ENCODE results near the gene GPATCH4.
"Not testable (repeated sequence)": the region's sequence is repeated elsewhere in the genome, so short reads cannot be mapped to it uniquely, and the experiment has no call there.

Gene GPATCH4

DNA sequence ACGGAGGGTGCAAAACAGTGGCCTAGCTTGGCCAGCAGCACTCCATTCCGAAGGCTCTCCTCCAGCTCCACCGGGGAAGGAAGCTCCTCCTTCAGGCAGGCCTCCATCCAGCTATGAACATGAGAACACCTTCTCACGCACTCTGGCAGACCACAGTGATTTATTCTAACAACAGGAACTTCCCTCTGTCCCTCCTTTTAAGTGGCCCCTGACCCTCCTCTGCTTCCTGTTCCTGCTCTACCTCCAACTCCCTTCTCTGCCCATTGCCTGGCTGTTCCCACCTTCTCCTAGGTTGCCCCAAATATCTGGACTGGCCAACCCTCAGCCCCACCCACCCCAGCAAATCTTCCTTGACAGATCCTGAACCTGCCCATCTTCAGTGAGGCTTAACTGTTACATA, 34.8 kb downstream of the GPATCH4 start:
- Histone ChIP-seq H3K27ac (ENCODE audit: insufficient read depth, low read length, poor library complexity, severe bottlenecking) (no peak overlapping the region), H3K4me3 (ENCODE audit: insufficient read depth, low read depth, low read length, poor library complexity, severe bottlenecking) (no peak overlapping the region), H3K27me3 (replicated peaks; ENCODE audit: control insufficient read depth, insufficient read depth, low read length, poor library complexity, severe bottlenecking) (peaks cover 4% of the 10 kb centered on the region), H3K36me3 (ENCODE audit: control insufficient read depth, insufficient read depth, low read length) (no peaks in the 10 kb centered on the region), H3K9me3 (ENCODE audit: control insufficient read depth, low read length) (no peaks in the 10 kb centered on the region), H3K4me1 (ENCODE audit: control insufficient read depth, insufficient read depth, low read length, poor library complexity, severe bottlenecking) (no peaks in the 10 kb centered on the region)
- DNase-seq: no peak

DNA sequence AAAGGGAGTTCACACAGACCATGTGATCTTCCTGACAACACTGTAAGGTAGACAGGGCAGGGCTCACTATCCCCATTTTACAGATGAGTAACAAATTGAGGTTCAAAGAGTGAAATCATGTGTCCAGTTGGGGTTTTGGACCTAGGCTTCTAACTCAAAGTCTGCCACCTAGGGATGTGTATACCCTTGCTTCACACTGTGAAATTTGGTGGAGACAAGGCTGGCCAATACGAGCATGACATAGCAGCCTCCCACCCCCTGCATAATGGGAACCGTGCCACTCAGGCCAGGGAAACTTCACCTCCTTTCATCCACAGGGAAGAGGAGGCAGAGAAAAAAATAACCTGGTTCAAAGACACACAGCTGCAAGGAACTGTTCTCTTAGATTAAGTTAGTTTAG, 35.8 kb downstream of the GPATCH4 start:
- no peaks in the 10 kb centered on the region for H3K36me3 ChIP-seq (ENCODE audit: control insufficient read depth, insufficient read depth, low read length)
- H3K9me3 ChIP-seq (ENCODE audit: control insufficient read depth, low read length): no peaks in the 10 kb centered on the region
- H3K27me3 ChIP-seq (replicated peaks; ENCODE audit: control insufficient read depth, insufficient read depth, low read length, poor library complexity, severe bottlenecking): no peaks in the 10 kb centered on the region
- DNase-seq: no peak
- H3K4me1 ChIP-seq (ENCODE audit: control insufficient read depth, insufficient read depth, low read length, poor library complexity, severe bottlenecking): no peaks in the 10 kb centered on the region
- no peak overlapping the region for H3K4me3 ChIP-seq (ENCODE audit: insufficient read depth, low read depth, low read length, poor library complexity, severe bottlenecking)
- no peak overlapping the region for H3K27ac ChIP-seq (ENCODE audit: insufficient read depth, low read length, poor library complexity, severe bottlenecking)

GRCh38 chr1:156560585-156561163, 40.6 kb downstream of the GPATCH4 start:
- H3K36me3 ChIP-seq (ENCODE audit: control insufficient read depth, insufficient read depth, low read length): no peaks in the 10 kb centered on the region
- H3K4me3 ChIP-seq (ENCODE audit: insufficient read depth, low read depth, low read length, poor library complexity, severe bottlenecking): no peak overlapping the region
- no peaks in the 10 kb centered on the region for H3K27me3 ChIP-seq (replicated peaks; ENCODE audit: control insufficient read depth, insufficient read depth, low read length, poor library complexity, severe bottlenecking)
- no peaks in the 10 kb centered on the region for H3K4me1 ChIP-seq (ENCODE audit: control insufficient read depth, insufficient read depth, low read length, poor library complexity, severe bottlenecking)
- H3K9me3 ChIP-seq (ENCODE audit: control insufficient read depth, low read length): no peaks in the 10 kb centered on the region
- no peak for DNase-seq
- H3K27ac ChIP-seq (ENCODE audit: insufficient read depth, low read length, poor library complexity, severe bottlenecking): no peak overlapping the region

DNA sequence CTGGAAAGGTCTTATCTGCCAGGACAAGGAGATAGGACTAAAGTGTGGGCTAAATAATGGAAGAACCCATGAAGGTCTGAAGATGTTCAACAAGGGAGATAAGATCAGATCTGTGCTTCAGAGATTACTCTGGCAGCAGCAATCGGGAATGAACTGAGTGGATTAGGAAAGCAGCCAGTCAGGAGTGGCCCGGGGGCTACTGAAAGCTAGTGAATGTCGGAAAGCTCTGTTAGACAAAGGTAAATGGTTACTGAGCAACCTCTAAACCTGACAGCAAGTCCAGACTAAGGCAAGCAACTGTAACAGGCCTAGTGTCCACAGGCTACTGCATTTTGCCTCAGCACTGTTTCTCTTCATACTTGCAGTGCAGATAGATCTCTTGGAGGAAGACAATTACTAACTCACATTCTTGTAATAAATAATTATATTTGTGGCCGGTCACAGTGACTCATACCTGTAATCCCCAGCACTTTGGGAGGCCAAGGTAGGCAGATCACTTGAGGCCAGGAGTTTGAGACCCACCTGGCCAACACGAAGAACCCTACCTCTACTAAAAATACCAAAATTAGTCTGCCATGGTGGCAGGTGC, 41.4 kb downstream of the GPATCH4 start:
- H3K9me3 ChIP-seq (ENCODE audit: control insufficient read depth, low read length): no peaks in the 10 kb centered on the region
- DNase-seq: no peak
- no peak overlapping the region for H3K4me3 ChIP-seq (ENCODE audit: insufficient read depth, low read depth, low read length, poor library complexity, severe bottlenecking)
- H3K27me3 ChIP-seq (replicated peaks; ENCODE audit: control insufficient read depth, insufficient read depth, low read length, poor library complexity, severe bottlenecking): no peaks in the 10 kb centered on the region
- no peaks in the 10 kb centered on the region for H3K4me1 ChIP-seq (ENCODE audit: control insufficient read depth, insufficient read depth, low read length, poor library complexity, severe bottlenecking)
- no peak overlapping the region for H3K27ac ChIP-seq (ENCODE audit: insufficient read depth, low read length, poor library complexity, severe bottlenecking)
- no peaks in the 10 kb centered on the region for H3K36me3 ChIP-seq (ENCODE audit: control insufficient read depth, insufficient read depth, low read length)

- Histone ChIP-seq H3K4me1 (ENCODE audit: control insufficient read depth, insufficient read depth, low read length, poor library complexity, severe bottlenecking) (no peaks in the 10 kb centered on the region), H3K9me3 (ENCODE audit: control insufficient read depth, low read length) (no peaks in the 10 kb centered on the region), H3K36me3 (ENCODE audit: control insufficient read depth, insufficient read depth, low read length) (no peaks in the 10 kb centered on the region), H3K27me3 (replicated peaks; ENCODE audit: control insufficient read depth, insufficient read depth, low read length, poor library complexity, severe bottlenecking) (no peaks in the 10 kb centered on the region), H3K27ac (ENCODE audit: insufficient read depth, low read length, poor library complexity, severe bottlenecking) (no peak overlapping the region), H3K4me3 (ENCODE audit: insufficient read depth, low read depth, low read length, poor library complexity, severe bottlenecking) (no peak overlapping the region)
- no peak for DNase-seq
These were observed 42.0 kb downstream of the GPATCH4 start for GRCh38 chr1:156559086-156559796.

- DNase-seq: no peak
- H3K4me3 ChIP-seq (ENCODE audit: insufficient read depth, low read depth, low read length, poor library complexity, severe bottlenecking): no peak overlapping the region
- no peaks in the 10 kb centered on the region for H3K9me3 ChIP-seq (ENCODE audit: control insufficient read depth, low read length)
- no peaks in the 10 kb centered on the region for H3K27me3 ChIP-seq (replicated peaks; ENCODE audit: control insufficient read depth, insufficient read depth, low read length, poor library complexity, severe bottlenecking)
- H3K4me1 ChIP-seq (ENCODE audit: control insufficient read depth, insufficient read depth, low read length, poor library complexity, severe bottlenecking): no peaks in the 10 kb centered on the region
- no peaks in the 10 kb centered on the region for H3K36me3 ChIP-seq (ENCODE audit: control insufficient read depth, insufficient read depth, low read length)
- H3K27ac ChIP-seq (ENCODE audit: insufficient read depth, low read length, poor library complexity, severe bottlenecking): no peak overlapping the region
These were observed 44.9 kb downstream of the GPATCH4 start for GRCh38 chr1:156556354-156556753.

- no peak for DNase-seq
- no peak overlapping the region for H3K4me3 ChIP-seq (ENCODE audit: insufficient read depth, low read depth, low read length, poor library complexity, severe bottlenecking)
- H3K9me3 ChIP-seq (ENCODE audit: control insufficient read depth, low read length): no peaks in the 10 kb centered on the region
- no peaks in the 10 kb centered on the region for H3K27me3 ChIP-seq (replicated peaks; ENCODE audit: control insufficient read depth, insufficient read depth, low read length, poor library complexity, severe bottlenecking)
- no peak overlapping the region for H3K27ac ChIP-seq (ENCODE audit: insufficient read depth, low read length, poor library complexity, severe bottlenecking)
- H3K36me3 ChIP-seq (ENCODE audit: control insufficient read depth, insufficient read depth, low read length): no peaks in the 10 kb centered on the region
- no peaks in the 10 kb centered on the region for H3K4me1 ChIP-seq (ENCODE audit: control insufficient read depth, insufficient read depth, low read length, poor library complexity, severe bottlenecking)
These were observed 45.6 kb downstream of the GPATCH4 start for GRCh38 chr1:156555715-156556114.

DNA sequence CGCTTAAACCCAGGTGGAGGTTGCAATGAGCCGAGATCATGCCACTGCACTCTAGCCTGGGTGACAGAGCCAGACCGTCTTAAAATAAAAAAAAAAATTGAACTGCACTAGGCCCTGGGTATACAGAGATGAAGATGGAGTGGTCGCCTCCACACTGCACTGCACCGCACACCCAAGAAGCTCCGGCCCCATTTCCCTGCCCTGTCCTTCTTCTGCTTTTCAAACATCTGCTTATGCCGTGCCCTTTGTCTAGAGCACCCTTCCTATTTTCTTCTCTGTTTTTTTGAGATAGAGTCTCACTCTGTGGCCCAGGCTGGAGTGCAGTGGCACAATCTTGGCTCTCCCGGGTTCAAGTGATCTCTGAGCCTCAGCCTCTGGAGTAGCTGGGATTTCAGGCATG, 46.3 kb downstream of the GPATCH4 start:
- no peak overlapping the region for H3K27ac ChIP-seq (ENCODE audit: insufficient read depth, low read length, poor library complexity, severe bottlenecking)
- no peak overlapping the region for H3K4me3 ChIP-seq (ENCODE audit: insufficient read depth, low read depth, low read length, poor library complexity, severe bottlenecking)
- no peak for DNase-seq
- H3K4me1 ChIP-seq (ENCODE audit: control insufficient read depth, insufficient read depth, low read length, poor library complexity, severe bottlenecking): no peaks in the 10 kb centered on the region
- no peaks in the 10 kb centered on the region for H3K36me3 ChIP-seq (ENCODE audit: control insufficient read depth, insufficient read depth, low read length)
- H3K27me3 ChIP-seq (replicated peaks; ENCODE audit: control insufficient read depth, insufficient read depth, low read length, poor library complexity, severe bottlenecking): no peaks in the 10 kb centered on the region
- H3K9me3 ChIP-seq (ENCODE audit: control insufficient read depth, low read length): no peaks in the 10 kb centered on the region

DNA sequence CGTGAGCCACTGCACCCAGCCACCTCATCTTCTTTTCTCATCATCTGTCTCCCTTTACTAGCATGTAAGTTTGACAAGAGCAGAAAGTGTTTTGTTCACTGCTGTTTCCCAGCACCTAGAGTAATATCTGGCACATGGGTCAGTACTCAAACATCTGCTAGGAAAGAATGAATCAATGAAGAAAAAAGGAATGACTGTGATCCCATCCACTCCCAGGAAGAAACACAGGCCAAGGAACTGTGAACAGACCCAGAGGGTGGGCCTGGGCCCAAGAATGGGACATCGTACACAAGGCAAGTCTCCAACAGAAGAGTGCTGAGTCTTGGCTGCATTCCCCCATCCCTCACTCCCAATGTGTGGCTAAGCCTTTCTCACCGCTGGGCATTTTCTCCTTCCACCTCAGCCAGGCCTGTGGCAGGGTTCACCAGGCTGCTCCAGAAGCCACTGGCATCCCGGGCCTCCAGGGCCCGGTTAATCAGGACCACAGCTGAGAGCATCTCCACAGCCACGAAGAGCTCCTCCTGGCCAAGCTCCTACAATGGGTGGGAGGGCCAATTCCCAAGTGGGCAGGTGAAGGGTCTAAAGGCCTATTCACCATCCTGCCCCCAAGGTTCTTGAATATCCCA, 47.3 kb downstream of the GPATCH4 start:
- H3K27ac ChIP-seq (ENCODE audit: insufficient read depth, low read length, poor library complexity, severe bottlenecking): no peak overlapping the region
- no peak overlapping the region for H3K4me3 ChIP-seq (ENCODE audit: insufficient read depth, low read depth, low read length, poor library complexity, severe bottlenecking)
- no peaks in the 10 kb centered on the region for H3K4me1 ChIP-seq (ENCODE audit: control insufficient read depth, insufficient read depth, low read length, poor library complexity, severe bottlenecking)
- no peaks in the 10 kb centered on the region for H3K9me3 ChIP-seq (ENCODE audit: control insufficient read depth, low read length)
- no peaks in the 10 kb centered on the region for H3K27me3 ChIP-seq (replicated peaks; ENCODE audit: control insufficient read depth, insufficient read depth, low read length, poor library complexity, severe bottlenecking)
- H3K36me3 ChIP-seq (ENCODE audit: control insufficient read depth, insufficient read depth, low read length): no peaks in the 10 kb centered on the region
- DNase-seq: no peak

DNA sequence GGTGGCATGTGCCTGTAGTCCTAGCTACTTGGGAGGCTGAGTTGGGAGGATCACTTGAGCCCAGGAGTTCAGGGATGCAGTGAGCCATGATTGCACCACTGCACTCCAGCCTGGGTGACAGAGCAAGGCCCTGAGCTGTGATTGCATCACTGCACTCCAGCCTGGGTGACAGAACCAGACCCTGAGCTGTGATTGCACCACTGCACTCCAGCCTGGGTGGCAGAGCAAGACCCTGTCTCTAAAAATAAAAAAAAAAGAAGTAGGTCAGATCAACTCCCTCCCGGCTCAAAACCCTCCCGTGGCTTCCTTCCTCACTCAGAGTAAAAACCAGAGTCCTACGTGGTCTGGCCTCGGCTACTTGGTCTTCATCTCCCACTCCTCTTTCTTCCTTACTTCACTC, 48.3 kb downstream of the GPATCH4 start:
- DNase-seq; H3K9me3 ChIP-seq (ENCODE audit: control insufficient read depth, low read length); H3K36me3 ChIP-seq (ENCODE audit: control insufficient read depth, insufficient read depth, low read length); H3K27me3 ChIP-seq (replicated peaks; ENCODE audit: control insufficient read depth, insufficient read depth, low read length, poor library complexity, severe bottlenecking); H3K4me1 ChIP-seq (ENCODE audit: control insufficient read depth, insufficient read depth, low read length, poor library complexity, severe bottlenecking); H3K27ac ChIP-seq (ENCODE audit: insufficient read depth, low read length, poor library complexity, severe bottlenecking); H3K4me3 ChIP-seq (ENCODE audit: insufficient read depth, low read depth, low read length, poor library complexity, severe bottlenecking): not testable (repeated sequence)
